Transverse colon (tissue), 4 donors: ENCODE measurements around the gene ERLIN1. TPM values are rescaled to one million over a fixed set of nuclear protein-coding genes. Genes with fewer than 3 reads are reported as not detected.

ENCODE experiments used
- DNase-seq: peaks from one replicate; pipeline ENCODE4 v3.0.0-alpha.2; 2019
- H3K27ac ChIP-seq, 4 donors: fragments of 200-600 bp; sonication (generic); 2 replicates each; pipeline ENCODE4 v1.5.1; 2016 to 2018; ENCODE audit warnings: inconsistent platforms in 4 of 4
- H3K27me3 ChIP-seq: fragments of 200-600 bp; sonication (generic); 2 replicates; pipeline ENCODE4 v1.5.1; 2017; ENCODE audit warnings: inconsistent platforms
- H3K36me3 ChIP-seq, 4 donors: fragments of 200-600 bp; sonication (generic); 2 replicates each; pipeline ENCODE4 v1.5.1; 2017 to 2019; ENCODE audit warnings: inconsistent platforms in 4 of 4
- H3K4me1 ChIP-seq, 4 donors: fragments of 200-600 bp; sonication (generic); 2 replicates each; pipeline ENCODE4 v1.5.1; 2017 to 2020; ENCODE audit warnings: inconsistent platforms in 4 of 4
- H3K4me3 ChIP-seq, 4 donors: fragments of 200-600 bp; sonication (generic); 1 replicate in 1 of 4; 2 replicates in 3 of 4; pipeline versions ENCODE4 v1.5.1 to v1.6.1; 2017 to 2019; ENCODE audit warnings: inconsistent platforms in 4 of 4
- H3K9me3 ChIP-seq, 2 donors: fragments of 200-600 bp; sonication (generic); 2 replicates each; pipeline ENCODE4 v1.5.1; 2017 to 2019; ENCODE audit warnings: inconsistent platforms in 2 of 2
- EP300 ChIP-seq: sonication (generic); formaldehyde crosslinking; IDR thresholded peaks from one replicate; pipeline ENCODE4 v1.6.1; 2017; ENCODE audit warnings: antibody characterized with exemption, low read depth
- POLR2A ChIP-seq: fragments of 450-650 bp; IDR thresholded peaks from one replicate; pipeline ENCODE4 v1.6.1; 2016; ENCODE audit warnings: antibody characterized with exemption, mild to moderate bottlenecking, moderate library complexity
- POLR2AphosphoS5 ChIP-seq, 3 donors: sonication (generic); formaldehyde crosslinking; IDR thresholded peaks; one replicate each; pipeline ENCODE4 v1.6.1; 2016; ENCODE audit warnings: antibody characterized with exemption in 3 of 3
- WGBS, 2 donors: methylation state at CpG; one replicate each; pipeline ENCODE4 v1.1.5; 2018; ENCODE audit warnings: low coverage in 1 of 2; 5-methylcytosine and 5-hydroxymethylcytosine counted together
- in situ Hi-C, 4 donors: fragments of 200-750 bp; cut with MboI; loops; one replicate each; pipeline versions ENCODE4 v1.15.0 to v1.15.1; 2017; ENCODE audit warnings: low sequenced_read_pairs in 3 of 4, low pct_ligation_motif_present in 1 of 4, low pct_unique_long_range_greater_than_20kb in 1 of 4
- intact Hi-C: fragments of 100-400 bp; cut with DNase I; formaldehyde crosslinking; loops from one replicate; pipeline ENCODE4 v1.15.1; 2023; ENCODE audit warnings: low total_unique reads
- total RNA-seq, 4 donors: library from RNA; depleted of rRNA; stranded (reverse); fragments of >200 nt; gene quantifications; one replicate each; pipeline ENCODE4 v1.1.0, GENCODE V29; 2016
- TF ChIP-seq, protein P1 (sequence below), 5 experiments: fragments of 200-600 bp in 3 of 5; fragments of 450-650 bp in 2 of 5; sonication (generic) in 3 of 5; IDR thresholded peaks; 1 replicate in 2 of 5; 2 replicates in 3 of 5; pipeline ENCODE4 v1.5.1; 2016 to 2017; ENCODE audit warnings: antibody characterized with exemption in 5 of 5, inconsistent platforms in 3 of 5, mild to moderate bottlenecking in 2 of 5, moderate library complexity in 1 of 5

The ERLIN1 gene
- total RNA-seq, 4 donors from 2014 or later = 21.7 to 41.0 (median 39.6) TPM

DNA sequence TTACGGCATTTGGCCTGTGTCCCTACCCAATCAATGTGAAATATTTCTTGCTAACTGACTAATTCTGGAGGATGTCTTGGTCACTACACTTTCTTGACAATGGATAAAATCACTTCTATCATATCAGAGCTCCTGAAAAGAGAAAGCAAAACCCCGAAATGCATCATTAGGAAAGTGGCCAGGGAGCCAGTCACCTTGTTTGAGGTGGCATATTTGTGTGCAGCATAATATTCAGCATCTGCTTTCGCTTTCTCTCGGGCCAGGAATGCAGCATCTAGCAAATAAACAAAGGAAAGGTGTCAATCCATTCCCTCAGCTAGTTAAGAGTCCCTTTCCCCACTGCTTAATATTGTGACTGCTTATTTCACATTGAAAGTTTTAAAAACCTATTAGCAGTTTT lies 31.2 kb downstream of the ERLIN1 start:
- Histone ChIP-seq H3K4me1 (no peaks in the 10 kb centered on the region), H3K9me3 (no peaks in the 10 kb centered on the region), H3K27me3 (no peaks in the 10 kb centered on the region), H3K36me3 (peaks cover 0 to 84% (median 29%) of the 10 kb centered on the region in 4 donors), H3K4me3 (no peak overlapping the region), H3K27ac (no peak overlapping the region)
- intact Hi-C loops (no loop called here), in situ Hi-C loops (no loop called here)
- DNase-seq = no peak
- 89 to 93% methylated on average over 4 of the region's 4 CpGs for WGBS, 2 donors
- TF ChIP-seq POLR2A = no peak
- TF ChIP-seq, protein P1, sequence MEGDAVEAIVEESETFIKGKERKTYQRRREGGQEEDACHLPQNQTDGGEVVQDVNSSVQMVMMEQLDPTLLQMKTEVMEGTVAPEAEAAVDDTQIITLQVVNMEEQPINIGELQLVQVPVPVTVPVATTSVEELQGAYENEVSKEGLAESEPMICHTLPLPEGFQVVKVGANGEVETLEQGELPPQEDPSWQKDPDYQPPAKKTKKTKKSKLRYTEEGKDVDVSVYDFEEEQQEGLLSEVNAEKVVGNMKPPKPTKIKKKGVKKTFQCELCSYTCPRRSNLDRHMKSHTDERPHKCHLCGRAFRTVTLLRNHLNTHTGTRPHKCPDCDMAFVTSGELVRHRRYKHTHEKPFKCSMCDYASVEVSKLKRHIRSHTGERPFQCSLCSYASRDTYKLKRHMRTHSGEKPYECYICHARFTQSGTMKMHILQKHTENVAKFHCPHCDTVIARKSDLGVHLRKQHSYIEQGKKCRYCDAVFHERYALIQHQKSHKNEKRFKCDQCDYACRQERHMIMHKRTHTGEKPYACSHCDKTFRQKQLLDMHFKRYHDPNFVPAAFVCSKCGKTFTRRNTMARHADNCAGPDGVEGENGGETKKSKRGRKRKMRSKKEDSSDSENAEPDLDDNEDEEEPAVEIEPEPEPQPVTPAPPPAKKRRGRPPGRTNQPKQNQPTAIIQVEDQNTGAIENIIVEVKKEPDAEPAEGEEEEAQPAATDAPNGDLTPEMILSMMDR (IDR thresholded peaks at IDR 0.05) = no peak
- no peak for TF ChIP-seq POLR2AphosphoS5 (IDR thresholded peaks at IDR 0.05)
- no peak for TF ChIP-seq EP300

DNA sequence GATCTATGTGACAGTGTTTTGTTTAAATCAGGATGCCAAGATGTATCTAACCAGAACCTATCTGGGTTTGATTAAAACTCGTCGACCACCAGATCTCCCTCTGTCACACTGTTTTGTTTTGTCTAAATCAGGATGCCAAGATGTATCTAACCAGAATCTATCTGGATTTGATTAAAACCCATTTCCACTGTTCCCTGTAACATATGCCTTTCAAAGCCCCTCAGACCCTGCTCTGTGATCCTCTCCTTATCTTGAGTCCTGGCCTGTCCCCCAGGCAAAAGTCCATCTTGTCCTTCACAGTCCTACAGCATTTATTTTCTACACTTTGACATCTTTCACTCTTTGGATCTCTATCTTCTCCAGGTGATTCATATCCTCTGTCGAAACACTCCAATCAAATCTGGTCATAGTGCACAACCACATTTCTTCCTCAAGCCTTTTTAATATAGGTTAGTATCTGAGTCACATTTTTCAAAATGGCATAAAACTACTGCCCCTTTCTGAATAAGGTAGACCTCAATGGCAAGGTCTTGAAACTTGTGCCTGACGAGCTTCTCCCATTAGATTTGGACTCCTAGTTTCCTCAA lies 32.5 kb downstream of the ERLIN1 start:
- no peak overlapping the region for H3K27ac ChIP-seq
- no peaks in the 10 kb centered on the region for H3K9me3 ChIP-seq
- H3K27me3 ChIP-seq = no peaks in the 10 kb centered on the region
- no peak overlapping the region for H3K4me3 ChIP-seq
- DNase-seq = no peak
- in situ Hi-C loops (no loop called here), intact Hi-C loops (no loop called here)
- TF ChIP-seq POLR2A (no peak), EP300 (no peak), POLR2AphosphoS5 (IDR thresholded peaks at IDR 0.05) (no peak)
- TF ChIP-seq, protein P1 (IDR thresholded peaks at IDR 0.05) = no peak
- no peaks in the 10 kb centered on the region for H3K4me1 ChIP-seq
- peaks cover 0 to 74% (median 30%) of the 10 kb centered on the region in 4 donors for H3K36me3 ChIP-seq
- 90 to 91% methylated on average over 4 of the region's 4 CpGs for WGBS, 2 donors

DNA sequence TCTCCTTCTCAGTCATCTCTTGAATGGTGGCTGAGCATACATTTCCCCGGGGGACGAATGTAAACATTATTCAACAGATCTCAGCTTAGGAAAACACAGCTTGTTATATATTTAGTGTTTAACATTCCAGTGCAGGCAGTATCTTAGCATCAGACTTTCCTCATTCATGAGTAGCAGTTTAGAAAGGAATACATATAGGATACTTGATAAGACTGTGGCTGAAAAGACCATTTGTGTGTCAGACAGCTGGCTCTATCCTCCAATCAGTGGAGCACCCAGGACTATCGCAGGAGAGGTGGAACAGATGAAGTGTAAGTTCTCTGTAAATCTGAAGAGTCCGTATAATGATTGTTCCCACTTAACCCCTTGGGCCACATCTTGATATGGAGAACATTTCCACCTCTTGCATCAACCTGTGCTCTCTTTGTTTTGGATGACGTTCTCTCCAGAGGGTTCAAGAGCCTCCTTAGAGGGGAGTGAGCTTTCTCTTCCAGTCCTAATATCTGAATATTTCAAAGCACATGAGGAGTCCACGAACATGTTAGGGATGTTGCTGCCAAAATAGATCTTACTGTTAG lies 34.0 kb downstream of the ERLIN1 start:
- DNase-seq = no peak
- Histone ChIP-seq H3K9me3 (no peaks in the 10 kb centered on the region), H3K36me3 (peaks cover 0 to 66% (median 28%) of the 10 kb centered on the region in 4 donors), H3K4me1 (no peaks in the 10 kb centered on the region), H3K27me3 (no peaks in the 10 kb centered on the region), H3K4me3 (no peak overlapping the region), H3K27ac (no peak overlapping the region)
- TF ChIP-seq EP300 = no peak
- intact Hi-C loops = no loop called here
- in situ Hi-C loops = no loop called here
- 73 to 78% methylated on average over 4 to 6 of the region's 6 CpGs for WGBS, 2 donors

DNA sequence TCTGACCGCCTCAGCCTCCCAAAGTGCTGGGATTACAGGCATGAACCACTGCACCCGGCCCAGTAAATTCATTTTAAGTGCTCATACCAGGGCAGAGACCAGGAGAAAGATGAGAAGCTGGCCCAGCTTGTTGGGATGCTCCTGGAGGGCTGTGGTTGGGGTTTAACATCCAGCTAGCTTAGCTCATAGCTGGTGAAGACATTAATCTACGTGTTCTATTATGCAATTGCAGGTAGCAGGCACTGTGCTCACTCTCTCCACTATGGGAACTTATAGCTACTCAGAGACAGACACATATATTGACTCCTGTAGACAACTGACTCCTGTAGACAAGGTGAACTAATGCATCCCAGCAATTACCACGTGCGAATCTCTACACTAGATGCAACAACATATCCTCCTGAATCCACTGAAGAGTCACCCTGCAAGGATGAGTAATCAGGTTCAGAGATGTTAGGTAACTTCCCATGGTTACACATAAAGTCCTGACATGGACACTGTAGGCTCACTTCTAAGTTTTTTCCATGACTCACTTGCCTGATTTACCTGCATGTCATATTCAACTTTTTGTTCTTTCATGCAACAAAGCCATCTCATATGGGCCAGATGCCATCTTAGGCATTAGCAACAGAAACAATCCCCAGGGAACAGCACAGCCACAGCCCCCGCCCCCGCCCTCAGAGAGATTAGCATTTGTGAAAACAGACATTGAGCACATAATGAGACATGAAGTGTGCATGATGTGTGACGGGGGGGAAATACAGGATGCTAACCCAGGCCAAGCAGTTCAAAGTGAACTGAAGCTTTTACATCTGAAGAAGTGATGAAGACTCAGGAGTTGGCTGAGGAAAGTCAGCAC lies 37.2 kb downstream of the ERLIN1 start:
- intact Hi-C loops = no loop called here
- no peak overlapping the region for H3K4me3 ChIP-seq
- H3K9me3 ChIP-seq = no peaks in the 10 kb centered on the region
- WGBS, 2 donors = 79 to 92% methylated on average over 5 to 8 of the region's 8 CpGs
- no peaks in the 10 kb centered on the region for H3K4me1 ChIP-seq
- no peak for TF ChIP-seq POLR2A
- in situ Hi-C loops = no loop called here
- no peaks in the 10 kb centered on the region for H3K27me3 ChIP-seq
- DNase-seq = no peak
- H3K36me3 ChIP-seq = peaks cover 0 to 37% (median 19%) of the 10 kb centered on the region in 4 donors
- no peak overlapping the region for H3K27ac ChIP-seq

DNA sequence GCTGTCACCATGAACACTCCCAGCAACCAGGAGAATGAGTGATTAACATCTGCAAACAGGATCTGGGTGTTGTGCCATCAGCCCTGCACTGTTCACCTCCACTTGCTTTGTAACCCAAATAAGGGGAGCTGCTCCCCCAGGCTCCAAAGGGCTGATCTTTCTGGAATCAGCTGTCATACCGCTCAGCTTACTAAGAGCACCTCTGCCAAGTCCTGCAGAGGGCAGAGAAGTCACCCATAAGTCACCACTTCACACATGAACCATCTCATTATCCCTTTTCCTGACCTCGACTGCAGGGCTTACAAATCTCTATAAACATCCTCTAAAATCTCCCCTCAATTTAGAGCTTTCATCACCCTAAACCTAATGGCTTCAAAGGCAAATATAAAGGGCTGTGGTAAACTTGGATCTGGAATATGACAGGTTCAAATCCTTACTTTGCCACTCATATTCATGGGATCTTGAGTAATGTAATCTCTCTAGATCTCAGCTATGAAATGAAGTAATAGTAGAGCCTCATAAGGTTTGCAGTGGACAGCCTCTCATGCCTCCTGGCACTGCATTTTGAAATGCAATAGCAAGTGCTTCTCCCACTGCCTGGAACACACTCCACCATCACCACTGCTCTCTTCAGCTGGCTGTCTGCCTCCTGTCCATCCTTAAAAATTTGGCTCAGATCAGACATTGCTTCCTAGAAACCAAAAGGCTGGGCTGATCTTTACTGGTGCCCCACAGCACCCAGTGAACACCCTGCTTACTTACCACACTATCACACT lies 38.8 kb downstream of the ERLIN1 start:
- H3K4me3 ChIP-seq = no peak overlapping the region
- intact Hi-C loops = no loop called here
- 17 to 41% methylated on average over 1 to 2 of the region's 2 CpGs for WGBS, 2 donors
- no peak for DNase-seq
- H3K27ac ChIP-seq = no peak overlapping the region
- peaks cover 0 to 24% (median 11%) of the 10 kb centered on the region in 4 donors for H3K36me3 ChIP-seq
- TF ChIP-seq POLR2A (no peak), EP300 (no peak), POLR2AphosphoS5 (IDR thresholded peaks at IDR 0.05) (no peak)
- TF ChIP-seq, protein P1 (IDR thresholded peaks at IDR 0.05) = no peak
- H3K27me3 ChIP-seq = no peaks in the 10 kb centered on the region
- no peaks in the 10 kb centered on the region for H3K4me1 ChIP-seq
- no peaks in the 10 kb centered on the region for H3K9me3 ChIP-seq
- in situ Hi-C loops = no loop called here
